Measurements from ENCODE around the gene SLC25A53. TPM values are rescaled to one million over a fixed set of nuclear protein-coding genes. Genes with fewer than 3 reads are reported as not detected.

SLC25A53 gene
- total RNA-seq: 10 to 100 TPM in 1 of 4 donors, 1 to 10 TPM in 3; 5.2 to 10.0 (median 7.1) TPM

- in situ Hi-C loops (cut with MboI; ENCODE audit: low sequenced_read_pairs in 4 of 4) (loop anchor here in 2 of 4 donors (25.0 kb wide), 1 partner anchor 470 kb away; the partner anchor contains the start of gene MORF4L2 (in 2 of the 2)), intact Hi-C loops (cut with DNase I; ENCODE audit: low total_unique reads) (loop anchor here (1.0 to 5.0 kb wide), 2 partner anchors 9 to 530 kb away; partner anchors contain the start of genes FAM199X and TCEAL1)
- ATAC-seq: peak; percentile 94 to 96
Observed at GRCh38 chrX:104156630-104157529, at the start of gene SLC25A53. SLC25A53 (minus strand) TSS chrX:104157009; CDS start chrX:104105257, 51,752 bp downstream.

GRCh38 chrX:104205548-104205947 is 48.7 kb upstream of the SLC25A53 start:
- ATAC-seq (no peak), DNase-seq (no peak)
- no peaks in the 10 kb centered on the region for H3K36me3 ChIP-seq
- no peaks in the 10 kb centered on the region for H3K4me1 ChIP-seq
- intact Hi-C loops (cut with DNase I; ENCODE audit: low total_unique reads): no loop called here
- H3K4me3 ChIP-seq: no peak overlapping the region
- H3K9me3 ChIP-seq: no peaks in the 10 kb centered on the region
- H3K27ac ChIP-seq: no peak overlapping the region
- no peaks in the 10 kb centered on the region for H3K27me3 ChIP-seq
- in situ Hi-C loops (cut with MboI; ENCODE audit: low sequenced_read_pairs in 4 of 4): no loop called here
- TF ChIP-seq POLR2A (IDR thresholded peaks at IDR 0.05) (no peak), CTCF (IDR thresholded peaks at IDR 0.05 in 4 of 5, conservative IDR thresholded peaks at IDR 0.05 in 1 of 5) (no peak)

More at GRCh38 chrX:104156630-104157529, at the start of gene SLC25A53:
- Histone ChIP-seq H3K27me3 (no peaks in the 10 kb centered on the region), H3K27ac (peak within 1 kb of the TSS; percentile 85 to 94 (median 88)), H3K4me3 (peak within 1 kb of the TSS; percentile 60 to 72 (median 66)), H3K36me3 (no peaks in the 10 kb centered on the region), H3K4me1 (peaks cover 6 to 11% of the 10 kb centered on the region in 2 donors), H3K9me3 (no peaks in the 10 kb centered on the region)
- peak; percentile 66 to 79 for DNase-seq
- TF ChIP-seq POLR2A (IDR thresholded peaks at IDR 0.05) (peak; percentile 31 to 50), CTCF (IDR thresholded peaks at IDR 0.05 in 4 of 5, conservative IDR thresholded peaks at IDR 0.05 in 1 of 5) (peak in 1 of 5 experiments; percentile 23)

- ATAC-seq (no peak), DNase-seq (no peak)
- Histone ChIP-seq H3K27ac (no peak overlapping the region), H3K4me3 (no peak overlapping the region), H3K36me3 (no peaks in the 10 kb centered on the region), H3K9me3 (no peaks in the 10 kb centered on the region), H3K4me1 (no peaks in the 10 kb centered on the region), H3K27me3 (no peaks in the 10 kb centered on the region)
- intact Hi-C loops (cut with DNase I; ENCODE audit: low total_unique reads) (loop anchor here (5.0 kb wide), 1 partner anchor 77 kb away; no protein-coding TSS in a partner anchor), in situ Hi-C loops (cut with MboI; ENCODE audit: low sequenced_read_pairs in 4 of 4) (no loop called here)
- TF ChIP-seq CTCF (IDR thresholded peaks at IDR 0.05 in 4 of 5, conservative IDR thresholded peaks at IDR 0.05 in 1 of 5) (peak; percentile 23 to 75 (median 34)), POLR2A (IDR thresholded peaks at IDR 0.05) (no peak)
Observed at GRCh38 chrX:104195489-104196084, 38.8 kb upstream of the SLC25A53 start.

GRCh38 chrX:104195013-104195412 is 38.2 kb upstream of the SLC25A53 start:
- ATAC-seq (no peak), DNase-seq (no peak)
- no peak for TF ChIP-seq CTCF (IDR thresholded peaks at IDR 0.05 in 4 of 5, conservative IDR thresholded peaks at IDR 0.05 in 1 of 5)
- no peak for TF ChIP-seq POLR2A (IDR thresholded peaks at IDR 0.05)
- Histone ChIP-seq H3K36me3 (peaks cover 0 to under 1% of the 10 kb centered on the region in 2 donors), H3K4me3 (no peak overlapping the region), H3K4me1 (no peaks in the 10 kb centered on the region), H3K27ac (no peak overlapping the region), H3K9me3 (no peaks in the 10 kb centered on the region), H3K27me3 (no peaks in the 10 kb centered on the region)
- in situ Hi-C loops (cut with MboI; ENCODE audit: low sequenced_read_pairs in 4 of 4) (no loop called here), intact Hi-C loops (cut with DNase I; ENCODE audit: low total_unique reads) (loop anchor here (5.0 kb wide), 1 partner anchor 77 kb away; no protein-coding TSS in a partner anchor)

Data from gastrocnemius medialis (tissue), 4 donors.